Subcutaneous abdominal adipose tissue (tissue), 5 donors: ENCODE data around the gene CD1E.
"Not testable (repeated sequence)": the region's sequence is repeated elsewhere in the genome, so short reads cannot be mapped to it uniquely, and the experiment has no call there.

ENCODE experiments used
- H3K27ac ChIP-seq: one replicate; pipeline ENCODE4 v1.7.0; 2013; ENCODE audit warnings: low read depth, mild to moderate bottlenecking, inconsistent platforms, low read length, moderate library complexity
- H3K27me3 ChIP-seq, 5 donors: one replicate each; pipeline ENCODE4 v1.7.0; 2013; ENCODE audit warnings: low read length in 5 of 5, inconsistent platforms in 1 of 5; ENCODE audit not compliant: control insufficient read depth in 5 of 5, insufficient read depth in 4 of 5
- H3K36me3 ChIP-seq, 5 donors: one replicate each; pipeline ENCODE4 v1.7.0; 2013; ENCODE audit warnings: low read length in 5 of 5; ENCODE audit not compliant: control insufficient read depth in 5 of 5, insufficient read depth in 5 of 5
- H3K4me1 ChIP-seq, 5 donors: one replicate each; pipeline ENCODE4 v1.7.0; 2013; ENCODE audit warnings: low read length in 5 of 5, mild to moderate bottlenecking in 3 of 5, moderate library complexity in 1 of 5; ENCODE audit not compliant: control insufficient read depth in 5 of 5, insufficient read depth in 5 of 5
- H3K4me3 ChIP-seq, 5 donors: one replicate each; pipeline ENCODE4 v1.7.0; 2013; ENCODE audit warnings: low read length in 5 of 5, low read depth in 1 of 5
- H3K9ac ChIP-seq, 5 donors: one replicate each; pipeline ENCODE4 v1.7.0; 2013; ENCODE audit warnings: low read length in 5 of 5, mild to moderate bottlenecking in 4 of 5, moderate library complexity in 3 of 5
- H3K9me3 ChIP-seq, 5 donors: one replicate each; pipeline ENCODE4 v1.7.0; 2013; ENCODE audit warnings: low read length in 5 of 5; ENCODE audit not compliant: control insufficient read depth in 5 of 5
- donor health status: healthy.
- donor health status: healthy.
- donor health status: healthy.
- donor health status: healthy.
- donor health status: healthy.

The CD1E gene

DNA sequence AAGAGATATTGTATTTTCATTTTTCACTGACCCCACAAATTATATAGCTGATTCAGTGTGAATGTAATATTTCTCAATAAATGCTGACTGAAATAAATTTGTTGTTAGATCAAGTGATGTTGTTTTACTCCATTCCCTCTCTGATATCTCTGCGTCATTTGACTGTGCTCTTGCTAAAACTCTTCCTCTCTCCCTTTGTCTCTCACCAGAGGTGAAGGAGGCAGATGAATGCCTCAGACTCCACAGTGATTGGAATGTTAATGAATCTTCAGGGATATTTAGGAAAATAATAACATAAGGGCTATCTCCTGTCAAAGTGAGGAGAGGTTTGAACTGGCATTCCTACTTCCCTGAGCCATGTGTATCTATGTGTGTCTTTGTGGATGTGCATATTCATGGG lies 3.7 kb downstream of the CD1E start:
- peaks cover 0 to 2% (median 0%) of the 10 kb centered on the region in 5 donors for H3K27me3 ChIP-seq
- no peaks in the 10 kb centered on the region for H3K9me3 ChIP-seq
- no peak overlapping the region for H3K4me3 ChIP-seq
- H3K27ac ChIP-seq: no peak overlapping the region
- peaks cover 0 to 7% (median 3%) of the 10 kb centered on the region in 5 donors for H3K4me1 ChIP-seq
- H3K9ac ChIP-seq: no peak overlapping the region
- no peaks in the 10 kb centered on the region for H3K36me3 ChIP-seq

DNA sequence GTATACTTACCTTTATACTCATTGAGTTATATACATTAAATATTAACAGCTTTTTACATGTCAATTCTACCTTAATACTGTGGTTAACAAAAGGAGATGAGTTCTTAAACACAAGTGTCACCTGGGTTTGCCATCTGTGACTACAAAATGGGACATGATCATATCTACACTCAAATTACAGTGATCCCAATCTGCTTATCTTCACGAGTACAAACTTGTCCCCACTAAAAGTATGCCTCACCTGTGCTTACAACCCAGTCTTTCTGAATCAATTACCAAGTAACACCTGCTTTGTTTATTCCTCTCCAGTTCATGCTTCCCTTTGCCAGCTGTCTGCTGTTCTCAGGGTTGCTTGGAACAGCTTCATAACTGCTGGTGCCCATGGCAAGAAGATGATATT lies 8.8 kb downstream of the CD1E start:
- peaks cover 0 to 5% (median 0%) of the 10 kb centered on the region in 5 donors for H3K27me3 ChIP-seq
- H3K27ac ChIP-seq: no peak overlapping the region
- no peaks in the 10 kb centered on the region for H3K36me3 ChIP-seq
- no peaks in the 10 kb centered on the region for H3K4me1 ChIP-seq
- no peak overlapping the region for H3K9ac ChIP-seq
- H3K9me3 ChIP-seq: peaks cover 0 to 2% (median 0%) of the 10 kb centered on the region in 5 donors
- no peak overlapping the region for H3K4me3 ChIP-seq

DNA sequence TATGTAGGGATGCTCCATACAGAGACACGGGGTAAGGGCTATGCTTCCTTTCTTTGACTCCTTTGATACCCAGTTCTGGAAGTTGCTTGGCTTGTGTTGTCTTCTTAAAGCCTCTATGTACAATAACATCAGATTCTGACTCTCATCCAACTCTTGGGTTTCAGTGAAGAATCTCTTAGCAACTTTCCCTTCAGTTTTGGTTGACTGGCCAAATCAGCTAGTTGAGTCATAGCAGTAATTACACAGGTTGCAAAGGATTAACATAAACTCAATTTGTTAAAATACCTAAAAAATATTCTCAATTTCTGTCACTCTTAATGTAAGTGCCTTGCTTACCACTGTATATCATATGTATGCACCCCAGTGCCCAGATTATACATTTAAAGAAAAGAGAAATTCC lies 9.2 kb downstream of the CD1E start:
- Histone ChIP-seq H3K4me3 (no peak overlapping the region), H3K27me3 (peaks cover 0 to 5% (median 0%) of the 10 kb centered on the region in 5 donors), H3K36me3 (no peaks in the 10 kb centered on the region), H3K9ac (no peak overlapping the region), H3K4me1 (no peaks in the 10 kb centered on the region), H3K9me3 (peaks cover 0 to 2% (median 0%) of the 10 kb centered on the region in 5 donors), H3K27ac (no peak overlapping the region)

DNA sequence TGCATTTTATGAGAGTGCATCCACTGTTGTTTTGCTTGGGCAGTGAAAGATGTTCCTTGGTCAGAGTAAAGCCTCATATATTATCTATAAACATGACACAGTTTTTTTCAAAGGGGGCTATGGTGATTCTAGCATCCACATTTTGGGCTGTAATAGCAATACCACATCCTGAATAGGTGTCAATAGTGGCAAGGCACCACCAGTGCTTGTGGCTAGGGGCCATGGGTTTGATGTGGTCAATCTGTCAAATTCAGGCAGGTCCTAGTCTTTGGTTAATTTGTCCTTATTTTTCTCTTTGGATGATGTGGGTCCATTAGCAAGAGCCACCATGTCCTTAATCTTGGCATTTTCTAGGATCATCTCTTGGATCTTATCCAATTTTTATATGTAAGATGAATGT lies 13.1 kb downstream of the CD1E start:
- Histone ChIP-seq H3K27ac (no peak overlapping the region), H3K9me3 (peaks cover 3 to 10% (median 8%) of the 10 kb centered on the region in 5 donors), H3K9ac (no peak overlapping the region), H3K4me3 (no peak overlapping the region), H3K36me3 (no peaks in the 10 kb centered on the region), H3K27me3 (peaks cover 0 to 2% (median 0%) of the 10 kb centered on the region in 5 donors), H3K4me1 (no peaks in the 10 kb centered on the region)

DNA sequence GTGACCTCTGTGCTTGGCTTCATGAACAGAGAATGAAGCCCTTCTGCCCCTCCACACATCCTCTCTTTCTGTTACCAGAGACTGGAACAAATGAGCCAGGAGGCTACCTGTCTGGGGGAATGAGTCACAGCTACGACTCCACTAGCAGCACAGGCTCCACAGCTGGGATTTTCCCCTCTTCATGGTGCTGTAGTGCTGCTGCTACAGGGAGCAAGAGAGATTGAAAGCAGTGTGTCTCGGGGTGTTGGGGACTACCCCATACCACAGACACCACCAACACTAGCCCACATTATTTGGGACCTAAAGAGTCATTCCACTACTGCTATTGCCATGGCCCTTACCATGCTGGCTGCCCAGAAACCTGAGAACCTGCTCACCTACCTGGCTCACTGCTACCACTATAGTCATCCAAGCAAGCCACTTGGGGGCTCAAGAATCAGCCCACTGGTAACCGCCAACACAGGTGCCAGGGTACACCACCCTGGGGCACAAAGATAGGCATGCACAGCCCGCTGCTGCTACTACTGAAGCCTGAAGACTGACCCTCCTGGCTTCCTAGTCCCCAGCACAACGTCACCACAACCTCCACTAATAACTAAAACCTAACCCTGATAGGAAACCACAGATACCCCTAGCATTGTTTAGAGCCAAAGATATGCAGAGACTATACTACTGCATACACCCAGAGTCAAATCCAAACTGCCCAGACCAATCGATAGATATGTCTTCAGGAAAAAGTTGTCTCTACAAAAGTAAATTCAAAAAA lies 17.7 kb downstream of the CD1E start:
- no peak overlapping the region for H3K9ac ChIP-seq
- no peak overlapping the region for H3K27ac ChIP-seq
- H3K4me1 ChIP-seq: no peaks in the 10 kb centered on the region
- H3K36me3 ChIP-seq: no peaks in the 10 kb centered on the region
- H3K27me3 ChIP-seq: no peaks in the 10 kb centered on the region
- no peak overlapping the region for H3K4me3 ChIP-seq
- peaks cover 4 to 14% (median 11%) of the 10 kb centered on the region in 5 donors for H3K9me3 ChIP-seq

DNA sequence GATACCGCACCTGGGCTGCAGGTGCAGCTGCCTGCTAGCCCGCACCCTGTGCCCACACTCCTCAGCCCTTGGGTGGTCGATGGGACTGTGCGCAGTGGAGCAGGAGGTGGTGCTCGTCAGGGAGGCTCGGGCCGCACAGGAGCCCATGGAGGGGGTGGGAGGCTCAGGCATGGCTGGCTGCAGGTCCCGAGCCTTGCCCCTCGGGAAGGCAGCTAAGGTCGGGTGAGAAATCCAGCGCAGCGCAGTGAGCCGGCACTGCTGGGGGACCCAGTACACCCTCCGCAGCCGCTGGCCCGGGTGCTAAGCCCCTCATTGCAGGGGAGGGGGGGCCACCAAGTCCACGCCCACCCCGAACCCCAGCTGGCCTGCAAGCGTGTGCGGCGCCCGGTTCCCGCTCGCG lies 20.4 kb downstream of the CD1E start:
- H3K36me3 ChIP-seq, H3K9ac ChIP-seq, H3K4me3 ChIP-seq, H3K4me1 ChIP-seq, H3K27ac ChIP-seq, H3K27me3 ChIP-seq: not testable (repeated sequence)
- H3K9me3 ChIP-seq: peaks cover 4 to 14% (median 11%) of the 10 kb centered on the region in 5 donors

DNA sequence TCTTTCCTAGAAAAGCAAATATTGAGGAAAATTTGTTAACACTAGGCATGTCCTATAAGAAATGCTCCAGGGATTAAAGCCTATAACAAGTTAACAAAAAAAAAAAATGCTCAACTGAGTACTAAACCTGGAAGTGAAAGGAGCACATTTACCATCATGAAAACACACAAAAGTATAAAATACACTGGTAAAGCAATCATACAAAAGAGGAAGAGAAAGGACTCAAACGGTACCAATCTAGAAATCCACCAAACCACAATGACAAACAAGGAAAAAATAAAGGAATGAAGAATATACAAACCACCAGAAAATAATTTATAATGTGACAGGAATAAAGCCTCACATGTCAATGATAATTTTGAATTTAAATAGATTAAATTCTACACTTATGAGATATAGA lies 21.2 kb downstream of the CD1E start:
- Histone ChIP-seq H3K4me1 (no peaks in the 10 kb centered on the region), H3K9ac (no peak overlapping the region), H3K27ac (no peak overlapping the region), H3K27me3 (no peaks in the 10 kb centered on the region), H3K9me3 (peaks cover 4 to 14% (median 11%) of the 10 kb centered on the region in 5 donors), H3K36me3 (no peaks in the 10 kb centered on the region), H3K4me3 (no peak overlapping the region)

DNA sequence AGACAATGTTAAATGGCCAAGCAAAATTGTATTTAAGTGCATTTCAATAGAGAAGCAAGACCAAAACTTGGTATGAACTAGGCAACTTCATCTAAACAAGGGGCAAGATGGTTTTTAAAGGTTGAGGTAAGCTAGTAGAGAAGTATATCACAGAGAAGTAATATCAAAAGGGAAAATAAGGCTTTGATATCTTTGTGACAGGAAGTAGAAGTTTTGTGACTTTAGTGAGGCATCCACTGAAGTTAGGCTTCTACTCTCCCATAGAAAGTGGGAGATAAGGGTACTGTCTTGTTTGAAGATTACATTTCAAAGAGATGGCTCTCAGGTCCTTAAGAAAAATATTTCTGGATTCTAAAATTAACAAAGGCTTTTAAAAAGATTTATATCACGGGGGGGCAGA lies 36.6 kb downstream of the CD1E start:
- H3K9ac ChIP-seq: no peak overlapping the region
- H3K9me3 ChIP-seq: no peaks in the 10 kb centered on the region
- no peaks in the 10 kb centered on the region for H3K4me1 ChIP-seq
- no peak overlapping the region for H3K4me3 ChIP-seq
- no peak overlapping the region for H3K27ac ChIP-seq
- no peaks in the 10 kb centered on the region for H3K27me3 ChIP-seq
- H3K36me3 ChIP-seq: no peaks in the 10 kb centered on the region

DNA sequence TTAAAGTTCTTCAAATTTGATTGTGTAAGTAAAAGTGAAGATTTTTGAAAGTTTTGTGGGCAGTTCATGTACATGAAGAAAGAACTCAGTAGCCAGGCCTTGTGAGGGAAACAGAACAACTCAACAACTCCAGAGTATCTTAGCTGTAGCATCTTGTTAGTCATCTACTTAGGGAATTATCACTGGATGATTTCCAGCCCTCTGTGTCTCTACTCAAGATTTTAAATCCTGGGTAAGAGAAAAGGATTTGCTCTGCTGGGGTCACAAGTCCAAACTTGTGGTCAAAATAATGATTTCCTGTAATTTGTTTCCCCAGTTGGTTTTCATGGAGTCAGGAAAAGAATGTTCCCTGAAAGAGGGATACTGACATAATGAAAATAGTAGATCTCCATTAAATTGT lies 37.4 kb downstream of the CD1E start:
- Histone ChIP-seq H3K27ac (no peak overlapping the region), H3K4me3 (no peak overlapping the region), H3K9ac (no peak overlapping the region), H3K4me1 (no peaks in the 10 kb centered on the region), H3K36me3 (no peaks in the 10 kb centered on the region), H3K27me3 (no peaks in the 10 kb centered on the region), H3K9me3 (no peaks in the 10 kb centered on the region)

DNA sequence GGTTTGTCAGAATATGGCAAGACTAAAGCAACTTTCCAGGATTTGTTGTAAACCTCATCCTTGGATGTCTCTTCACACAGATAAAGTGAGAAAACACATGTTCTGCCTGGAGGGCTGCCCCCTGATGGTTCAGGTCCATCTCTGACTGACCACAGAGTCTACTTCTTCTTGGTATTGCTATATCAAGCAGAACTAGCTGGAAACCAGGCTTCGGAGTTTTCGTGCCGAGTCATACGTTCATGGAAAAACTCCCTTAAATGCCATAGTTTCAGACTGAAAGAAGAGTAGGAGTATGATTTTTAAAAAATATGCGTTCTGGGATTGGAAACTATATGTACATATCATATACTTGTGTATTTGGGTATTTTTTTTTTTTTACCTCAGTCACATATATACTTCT lies 39.8 kb downstream of the CD1E start:
- Histone ChIP-seq H3K9me3 (no peaks in the 10 kb centered on the region), H3K27ac (no peak overlapping the region), H3K27me3 (no peaks in the 10 kb centered on the region), H3K4me3 (no peak overlapping the region), H3K36me3 (no peaks in the 10 kb centered on the region), H3K9ac (no peak overlapping the region), H3K4me1 (no peaks in the 10 kb centered on the region)
